HG03108 (cell line): ENCODE data around the gene NQO2.
"Not testable (repeated sequence)": the region's sequence is repeated elsewhere in the genome, so short reads cannot be mapped to it uniquely, and the experiment has no call there.

Experiments
- ATAC-seq: cut with Tn5 transposase; IDR thresholded peaks from one replicate; pipeline ENCODE4 v1.9.1; 2021; ENCODE audit warnings: moderate library complexity; ENCODE audit not compliant: unreplicated experiment

The NQO2 gene

DNA sequence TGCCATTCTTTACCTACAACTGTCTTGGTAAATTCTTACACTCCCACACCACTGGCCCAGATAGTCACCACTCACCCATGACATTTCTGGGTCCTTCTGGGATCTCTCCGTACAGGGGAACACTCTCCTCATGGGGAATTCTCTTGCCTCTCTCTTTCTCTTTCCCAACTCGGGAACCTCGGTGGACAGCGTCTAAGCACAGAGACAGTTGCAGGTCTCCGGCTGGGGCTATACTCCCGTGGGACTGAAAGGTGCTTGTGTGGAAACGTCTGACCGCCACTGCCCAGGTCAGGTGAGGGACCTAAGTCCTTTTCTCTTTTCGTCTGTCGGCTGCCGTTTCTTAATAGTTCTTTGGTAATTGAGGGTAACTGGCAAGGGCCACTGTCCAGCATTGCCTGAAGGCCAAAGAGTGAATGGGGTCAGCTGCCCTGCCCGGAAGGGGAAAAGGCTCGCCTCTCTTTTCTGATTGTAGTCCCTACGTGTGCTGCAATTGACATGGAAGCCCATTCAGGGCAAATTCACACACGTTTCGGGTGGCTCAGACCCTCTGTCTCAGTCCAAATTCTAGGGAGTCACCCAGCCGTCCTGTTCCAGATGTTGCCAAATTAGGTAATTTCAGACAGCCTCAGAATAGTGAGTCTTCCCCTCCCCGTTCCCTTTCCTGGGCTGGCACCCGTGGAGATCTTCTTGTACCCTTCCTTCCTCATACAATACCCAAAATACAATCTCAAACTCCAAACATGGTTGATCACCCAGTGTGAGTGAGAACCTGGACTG lies 37.4 kb downstream of the NQO2 start:
- ATAC-seq, result no peak

DNA sequence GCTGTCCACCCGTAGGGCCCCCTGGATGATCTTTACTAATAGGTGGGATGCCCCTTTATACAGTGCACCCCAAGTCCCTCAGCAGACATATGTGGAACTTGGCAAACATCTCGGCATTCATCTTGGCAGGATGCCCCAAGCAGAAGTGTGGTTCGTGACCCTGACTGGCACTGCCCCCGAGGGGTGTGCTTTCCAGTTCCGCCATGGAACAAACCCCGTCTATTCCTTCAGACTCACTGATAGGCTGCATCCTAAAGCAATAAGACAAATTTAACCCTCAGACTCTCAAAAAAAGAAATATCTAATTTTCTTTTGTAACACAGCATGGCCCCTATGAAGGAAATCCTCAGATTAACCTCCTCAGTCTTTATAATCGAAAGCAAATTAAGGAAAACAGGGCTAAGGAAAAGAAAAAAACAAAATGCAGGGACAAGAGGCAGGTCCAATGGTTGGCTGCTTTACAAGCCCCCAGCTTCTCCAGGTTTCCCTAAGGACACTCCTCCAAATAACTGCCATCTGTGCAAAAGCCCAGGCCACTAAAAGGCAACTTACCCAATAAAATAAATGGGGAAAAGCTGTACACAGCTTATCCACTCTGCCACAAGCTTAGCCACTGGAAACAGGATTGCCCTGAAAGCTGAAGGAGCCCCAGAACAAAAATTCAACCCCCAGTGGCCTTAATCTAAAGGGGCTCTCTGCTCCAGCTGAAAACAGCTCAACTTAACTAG lies 38.1 kb downstream of the NQO2 start:
- ATAC-seq, result no peak

DNA sequence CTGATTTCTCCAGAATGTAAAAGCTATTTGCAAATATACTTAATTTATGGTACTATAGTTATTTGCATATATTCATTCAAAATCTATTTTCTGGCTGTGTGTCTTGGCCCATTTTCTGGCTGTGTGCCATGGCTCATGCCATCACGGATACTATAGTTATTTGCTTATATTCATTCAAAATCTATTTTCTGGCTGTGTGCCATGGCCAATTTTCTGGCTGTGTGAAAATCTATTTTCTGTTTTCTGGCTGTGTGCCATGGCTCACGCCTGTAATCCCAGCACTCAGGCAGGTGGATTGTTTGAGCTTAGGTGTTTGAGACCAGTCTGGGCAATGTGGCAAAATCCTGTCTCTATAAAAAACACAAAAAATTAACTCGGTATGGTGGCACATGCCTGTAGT lies 39.7 kb downstream of the NQO2 start:
- ATAC-seq, result no peak

DNA sequence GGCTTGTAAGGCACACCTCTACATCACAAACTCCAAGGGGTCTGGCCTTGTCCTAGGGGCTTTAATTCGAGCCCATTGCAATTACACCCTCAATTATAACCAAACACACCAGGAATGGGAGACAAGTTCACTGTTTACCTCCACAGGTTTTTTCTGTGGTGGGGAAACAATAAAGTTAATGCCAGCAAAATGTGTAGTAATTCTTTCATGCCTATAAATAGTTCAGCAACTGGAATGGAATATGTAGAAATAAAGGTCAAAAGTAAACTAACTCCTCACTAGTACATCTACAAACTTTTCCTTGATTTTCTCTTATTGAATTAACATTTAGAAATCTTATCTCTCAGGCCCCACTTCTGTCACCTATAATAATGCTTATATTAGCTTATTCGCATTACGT lies 41.5 kb downstream of the NQO2 start:
- ATAC-seq, result no peak

DNA sequence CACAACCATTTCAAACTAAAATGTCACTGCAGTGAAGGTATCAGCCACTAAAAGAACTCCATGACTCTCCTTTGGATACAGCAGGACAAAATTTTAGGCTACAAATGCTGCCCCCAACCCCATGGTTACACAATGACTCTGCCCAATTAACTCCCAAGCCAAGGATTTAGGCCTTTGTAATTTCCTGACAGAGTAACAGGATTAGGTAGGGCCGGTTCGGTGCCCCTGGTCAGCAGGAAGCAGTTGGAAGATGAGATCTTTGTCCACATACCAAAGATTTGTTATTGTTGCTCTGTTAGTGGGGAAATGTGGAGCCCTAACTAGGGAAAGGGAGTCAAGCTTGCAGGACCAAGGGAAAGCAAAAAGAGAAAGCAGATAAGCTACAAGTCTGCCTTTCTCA lies 41.9 kb downstream of the NQO2 start:
- no peak for ATAC-seq

DNA sequence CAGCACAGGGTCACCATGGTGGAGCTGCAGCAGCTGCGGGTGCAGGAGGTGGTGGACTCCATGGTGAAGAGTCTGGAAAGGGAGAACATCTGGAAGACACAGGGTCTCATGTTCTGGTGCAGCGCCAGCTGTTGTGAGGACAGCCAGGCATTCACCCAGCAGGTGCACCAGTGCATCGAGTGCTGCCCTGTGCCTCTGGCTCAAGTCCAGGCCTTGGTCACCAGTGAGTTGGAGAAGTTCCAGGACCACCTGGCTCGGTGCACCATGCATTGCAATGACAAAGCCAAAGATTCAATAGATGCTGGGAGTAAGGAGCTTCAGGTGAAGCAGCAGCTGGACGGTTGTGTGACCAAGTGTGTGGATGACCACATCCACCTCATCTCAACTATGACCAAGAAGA lies 45.7 kb downstream of the NQO2 start:
- ATAC-seq, result no peak

DNA sequence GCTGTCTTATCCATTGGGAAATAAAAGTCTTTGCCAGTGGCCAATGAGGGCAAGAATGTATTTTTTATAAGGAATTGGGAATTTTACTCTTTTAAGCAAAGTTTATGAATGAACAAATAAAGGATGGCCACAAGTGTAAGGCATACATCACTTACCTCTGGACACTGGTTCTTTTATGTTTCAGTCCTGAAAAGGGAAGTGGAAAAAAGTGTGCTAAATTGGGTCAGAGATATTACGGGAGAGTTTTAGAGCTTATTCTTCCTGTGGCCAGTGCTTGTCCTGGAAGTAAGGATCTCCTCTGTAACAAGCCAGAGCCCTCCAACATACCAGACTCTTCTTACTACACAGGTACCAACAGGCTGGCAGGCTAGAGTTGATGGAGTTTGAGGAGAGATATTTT lies 46.1 kb downstream of the NQO2 start:
- ATAC-seq, result no peak

DNA sequence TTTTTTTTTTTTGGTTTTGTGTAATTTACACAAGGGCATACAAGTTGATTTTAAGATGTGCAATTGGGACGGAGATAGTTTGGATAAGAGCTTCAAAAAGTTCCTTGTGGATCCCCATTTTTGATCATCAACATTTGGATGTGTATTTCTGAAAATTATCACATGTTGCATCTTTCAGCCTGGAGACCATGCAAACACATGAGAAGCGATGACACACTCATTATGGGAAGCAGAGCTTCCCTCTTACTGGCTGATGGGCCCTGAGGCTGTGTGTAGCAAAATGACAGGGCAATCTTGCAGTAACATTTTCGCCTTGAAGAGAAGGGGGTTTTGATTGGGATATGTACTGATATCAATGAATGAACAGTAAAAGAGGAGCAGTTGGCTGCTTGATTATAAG lies 46.6 kb downstream of the NQO2 start:
- no peak for ATAC-seq

DNA sequence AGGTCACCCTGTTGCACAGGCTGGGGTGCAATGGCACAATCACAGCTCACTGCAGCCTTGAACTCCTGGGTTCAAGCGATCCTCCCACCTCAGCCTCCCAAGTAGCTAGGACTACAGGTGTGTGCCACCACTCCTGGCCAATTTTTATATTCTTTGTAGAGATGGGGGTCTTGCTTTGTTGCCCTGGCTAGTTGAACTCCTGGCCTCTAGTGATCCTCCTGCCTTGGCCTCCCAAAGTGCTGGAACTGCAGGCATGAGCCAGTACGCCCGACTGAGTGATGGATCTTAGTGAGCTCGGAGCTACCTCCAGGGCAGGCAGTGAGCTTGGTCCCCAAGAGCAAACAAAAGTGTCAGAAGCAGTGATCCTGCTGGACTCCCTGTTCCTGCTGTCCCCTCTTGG lies 48.3 kb downstream of the NQO2 start:
- ATAC-seq, result not testable (repeated sequence)

DNA sequence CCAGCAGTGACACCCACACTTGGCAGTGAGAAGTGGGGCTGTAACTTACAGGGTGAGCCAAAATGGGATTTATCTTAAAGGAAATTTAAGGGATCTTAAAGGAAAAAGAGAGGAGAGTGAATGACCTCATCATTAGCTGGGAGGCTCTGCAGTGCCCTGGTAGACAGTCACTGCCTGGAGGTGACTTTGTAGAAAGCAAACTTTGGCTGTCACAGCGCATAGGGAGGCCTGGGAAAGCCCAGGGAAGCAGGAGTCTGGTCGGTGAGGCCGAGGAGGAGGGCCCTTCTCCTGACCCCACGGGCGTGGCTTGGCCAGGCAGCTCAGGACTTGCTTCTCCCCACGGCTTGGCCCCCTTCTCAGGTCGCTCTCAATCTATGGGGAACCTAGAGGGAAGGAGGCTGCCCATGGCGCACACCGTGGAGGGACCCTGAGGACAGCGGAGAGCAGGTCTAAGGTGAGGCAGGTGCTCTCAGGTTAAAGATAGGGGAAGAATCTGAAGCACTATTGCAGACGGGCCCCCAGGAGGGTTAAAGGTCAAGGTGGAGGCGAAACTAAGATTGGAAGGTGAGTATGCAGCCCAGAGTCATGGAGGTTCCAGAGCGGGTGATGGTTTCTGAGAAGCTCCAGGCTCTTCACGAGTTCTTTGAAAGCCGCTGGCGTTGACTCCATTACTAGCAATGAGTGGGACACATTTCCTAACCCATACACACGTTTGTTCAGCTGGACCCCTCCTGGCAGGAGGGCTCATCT lies 53.0 kb downstream of the NQO2 start:
- no peak for ATAC-seq

DNA sequence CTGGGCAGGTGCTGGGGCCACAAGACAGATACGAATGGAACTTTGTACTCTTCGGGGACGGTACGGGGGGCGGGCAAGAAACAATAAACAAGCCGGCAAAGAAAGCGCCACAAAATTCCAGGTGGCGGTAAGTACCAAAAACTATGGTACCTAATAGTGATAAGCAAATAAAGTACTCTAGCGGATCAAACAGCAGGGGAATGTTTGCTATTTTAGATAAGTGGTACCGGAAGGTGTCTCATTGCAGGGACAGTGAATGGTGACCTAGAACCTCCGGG lies 53.5 kb downstream of the NQO2 start:
- no peak for ATAC-seq

DNA sequence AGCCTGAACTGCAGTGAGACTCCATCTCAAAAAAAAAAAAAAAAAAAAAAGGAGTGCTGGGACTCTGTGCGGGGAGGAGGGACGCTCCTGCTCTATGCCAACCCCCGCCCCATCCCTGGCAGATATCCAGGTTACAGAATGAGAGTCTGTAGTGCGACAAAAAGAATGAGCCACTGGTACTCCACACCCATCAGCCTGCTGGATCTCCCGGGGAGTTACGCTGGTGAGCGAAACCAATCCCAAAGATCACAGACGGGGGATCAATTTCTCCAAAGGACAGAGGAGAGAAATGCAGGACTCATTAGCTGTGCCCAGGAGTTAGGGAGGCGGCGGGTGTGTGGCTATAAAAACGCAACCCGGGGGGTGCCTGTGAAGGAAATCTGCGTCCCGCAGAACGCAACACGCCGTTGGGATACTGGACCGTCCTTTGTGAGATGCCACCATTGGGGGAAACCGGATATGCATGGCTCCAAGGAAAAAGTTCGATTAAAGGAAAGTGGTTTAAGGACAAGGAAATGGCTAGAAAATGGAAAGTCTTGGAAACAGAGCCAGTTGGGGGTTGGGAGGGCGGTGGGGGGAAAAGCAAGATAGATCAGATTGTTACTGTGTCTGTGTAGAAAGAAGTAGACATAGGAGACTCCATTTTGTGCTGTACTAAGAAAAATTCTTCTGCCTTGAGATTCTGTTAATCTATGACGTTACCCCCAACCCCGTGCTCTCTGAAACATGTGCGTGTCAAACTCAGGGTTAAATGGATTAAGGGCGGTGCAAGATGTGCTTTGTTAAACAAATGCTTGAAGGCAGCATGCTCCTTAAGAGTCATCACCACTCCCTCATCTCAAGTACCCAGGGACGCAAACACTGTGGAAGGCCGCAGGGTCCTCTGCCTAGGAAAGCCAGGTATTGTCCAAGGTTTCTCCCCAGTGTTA lies 54.8 kb downstream of the NQO2 start:
- ATAC-seq, result not testable (repeated sequence)

DNA sequence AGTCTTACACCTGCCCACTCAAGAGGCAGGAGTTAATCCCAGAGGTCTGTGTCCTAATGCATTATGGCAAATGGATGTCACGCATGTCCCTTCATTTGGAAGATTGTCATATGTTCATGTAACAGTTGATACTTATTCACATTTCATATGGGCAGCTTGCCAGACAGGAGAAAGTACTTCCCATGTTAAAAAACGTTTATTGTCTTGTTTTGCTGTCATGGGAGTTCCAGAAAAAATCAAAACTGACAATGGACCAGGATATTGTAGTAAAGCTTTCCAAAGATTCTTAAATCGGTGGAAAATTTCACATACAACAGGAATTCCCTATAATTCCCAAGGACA lies 55.4 kb downstream of the NQO2 start:
- not testable (repeated sequence) for ATAC-seq

DNA sequence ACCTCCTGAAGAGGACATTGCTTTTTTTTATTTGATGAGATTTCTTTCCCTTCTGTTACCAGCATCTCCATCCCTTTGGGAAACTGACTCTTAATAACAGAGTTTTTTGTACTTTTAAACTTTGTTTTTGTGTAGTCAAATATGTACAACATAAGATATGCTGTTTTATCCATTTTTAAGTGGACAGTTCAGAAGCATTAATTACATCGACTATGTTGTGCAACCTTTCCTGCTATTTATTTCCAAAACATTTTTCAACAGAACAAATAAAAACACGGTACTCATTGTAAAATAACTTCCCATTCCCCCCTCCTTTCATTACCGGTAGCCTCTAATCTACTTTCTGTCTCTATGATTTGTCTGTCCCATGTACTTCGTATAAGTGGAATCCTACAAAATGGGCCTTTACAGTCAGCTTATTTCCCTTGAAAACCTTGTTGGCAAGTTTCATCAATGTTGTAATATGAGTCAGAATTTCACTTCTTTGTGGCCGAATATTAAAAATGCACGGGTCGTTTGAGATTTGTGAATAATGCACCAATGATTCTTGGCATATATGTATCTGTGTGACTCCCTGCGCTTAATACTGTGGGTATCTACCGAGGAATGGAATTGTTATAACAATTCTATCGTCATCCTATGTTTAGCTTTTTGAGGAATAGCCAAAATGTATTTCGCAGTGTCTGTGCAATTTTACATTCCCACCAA lies 57.5 kb downstream of the NQO2 start:
- no peak for ATAC-seq

DNA sequence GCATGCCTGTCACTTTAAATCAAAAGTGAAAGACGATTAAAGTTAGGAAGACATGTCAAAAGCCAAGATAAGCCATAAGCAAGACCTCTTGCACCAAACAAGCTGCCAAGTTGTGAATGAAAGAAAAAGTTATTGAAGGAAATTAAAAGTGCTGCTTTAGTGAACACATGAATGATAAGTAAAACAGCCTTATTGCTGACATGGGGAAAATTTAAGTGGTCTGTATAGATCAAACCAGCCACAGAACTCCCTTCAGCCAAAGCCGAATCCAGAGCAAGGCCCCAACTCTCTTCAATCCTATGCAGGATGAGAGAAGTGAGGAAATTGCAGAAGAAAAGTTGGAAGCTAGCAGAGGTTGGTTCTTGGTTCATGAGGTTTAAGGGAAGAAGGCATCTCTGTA lies 59.3 kb downstream of the NQO2 start:
- no peak for ATAC-seq

DNA sequence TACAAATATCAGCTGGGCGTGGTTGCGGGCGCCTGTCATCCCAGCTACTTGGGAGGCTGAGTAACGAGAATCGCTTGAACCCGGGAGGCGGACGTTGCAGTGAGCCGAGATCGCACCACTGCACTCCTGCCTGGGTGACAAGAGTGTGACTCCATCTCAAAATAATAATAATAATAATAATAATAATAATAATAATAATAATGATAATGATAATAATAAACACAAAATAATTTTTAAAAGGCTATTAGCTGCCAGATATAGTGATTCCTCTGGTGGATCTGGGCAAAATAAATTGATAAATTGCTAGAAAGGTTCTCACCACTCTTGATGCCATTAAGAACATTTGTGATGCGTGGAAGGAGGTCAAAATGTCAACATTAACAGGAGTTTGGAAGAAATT lies 60.4 kb downstream of the NQO2 start:
- ATAC-seq, result not testable (repeated sequence)

DNA sequence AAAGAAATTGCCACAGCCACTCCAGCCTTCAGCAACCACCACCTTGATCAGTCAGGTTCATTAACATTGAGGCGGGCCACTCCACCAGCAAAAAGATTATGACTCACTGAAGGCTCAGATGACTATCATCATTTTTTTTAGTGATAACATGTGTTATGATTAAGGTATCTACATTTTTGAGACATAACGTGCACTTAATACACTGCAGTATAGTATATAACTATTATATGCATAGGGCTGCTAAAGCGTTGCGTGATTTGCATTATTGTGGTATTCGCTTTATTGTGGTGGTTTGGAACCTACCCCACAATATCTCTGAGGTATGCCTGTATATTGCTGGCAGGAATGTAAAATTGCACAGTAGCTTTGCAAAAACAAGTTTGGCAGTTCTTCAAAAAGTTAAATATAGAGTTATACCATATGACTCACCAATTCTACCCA lies 61.8 kb downstream of the NQO2 start:
- no peak for ATAC-seq

DNA sequence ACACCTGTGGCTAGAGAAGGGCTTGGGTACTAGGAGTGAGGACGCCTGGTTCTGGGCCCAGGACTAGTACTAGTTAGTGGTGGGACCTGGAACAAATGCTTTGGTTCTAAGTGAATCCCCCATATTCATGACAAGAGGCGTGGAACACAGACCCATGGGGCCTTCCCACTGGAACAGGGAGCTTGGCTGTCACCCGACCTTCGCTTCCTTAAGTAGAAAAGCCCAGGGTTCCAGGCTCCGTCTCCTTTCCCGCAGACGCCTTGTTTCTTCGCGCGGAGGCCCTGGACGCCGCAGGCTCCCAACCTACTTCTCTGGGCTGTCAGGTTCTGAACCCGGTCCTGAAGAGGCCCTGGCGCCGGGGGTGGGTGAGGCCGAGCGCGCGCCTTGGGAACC lies 63.6 kb downstream of the NQO2 start:
- not testable (repeated sequence) for ATAC-seq

DNA sequence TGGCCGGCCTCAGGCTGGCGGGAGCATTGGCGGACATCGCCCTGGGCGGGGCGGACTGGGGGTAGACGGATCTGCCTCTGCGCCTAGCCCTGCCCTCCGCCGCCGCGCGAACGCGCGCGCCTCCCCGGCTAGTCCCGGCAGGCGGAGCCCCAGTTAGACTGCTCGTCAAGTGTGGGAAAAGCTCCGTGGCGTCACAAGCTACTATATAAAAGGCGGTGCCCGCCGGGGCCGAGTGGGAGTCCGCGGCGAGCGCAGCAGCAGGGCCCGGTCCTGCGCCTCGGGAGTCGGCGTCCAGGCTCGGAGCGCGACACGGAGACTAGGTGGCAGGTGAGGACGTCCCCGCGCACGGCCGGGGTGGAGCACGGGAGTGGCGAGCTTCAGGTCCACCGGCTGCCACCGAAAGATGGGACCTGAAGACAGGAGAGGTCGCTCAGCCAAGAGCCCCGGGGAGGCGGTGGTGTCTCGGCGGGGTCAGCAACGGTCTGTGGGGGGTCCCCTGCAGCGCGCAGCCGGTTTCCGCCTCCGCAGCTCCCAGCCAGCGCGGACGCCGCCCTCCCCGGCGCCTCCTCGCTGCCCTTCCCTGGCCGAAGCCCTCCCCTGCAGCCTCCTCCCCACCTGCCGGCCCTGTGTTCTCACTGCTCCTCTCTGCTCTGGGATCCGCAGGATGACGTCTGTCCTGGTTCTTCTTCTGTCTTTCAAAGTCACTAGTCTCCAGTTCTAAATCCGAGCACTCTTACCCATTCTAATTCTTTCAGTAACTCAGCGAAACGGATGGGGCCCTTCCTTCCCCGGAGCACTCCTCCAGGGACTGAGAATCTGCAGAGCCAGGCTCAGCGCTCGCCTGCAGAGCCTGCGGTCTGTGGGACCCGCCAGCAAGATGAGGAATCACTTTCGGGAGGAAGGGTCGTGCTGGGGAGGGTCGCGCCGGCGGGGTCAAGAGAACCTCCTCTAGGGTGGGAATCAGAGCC lies 64.3 kb downstream of the NQO2 start:
- ATAC-seq, result peak; percentile 59
